HUES6 (cell line): ENCODE measurements around the gene ZBED5.

Experiments
- H3K27ac ChIP-seq: 2 replicates; pipeline ENCODE4 v1.7.0; 2013; ENCODE audit warnings: low read depth, mild to moderate bottlenecking, low read length, inconsistent platforms
- H3K27me3 ChIP-seq: 2 replicates; pipeline ENCODE4 v1.6.1; 2013; ENCODE audit warnings: low read length; ENCODE audit not compliant: control insufficient read depth, insufficient read depth
- H3K36me3 ChIP-seq: 2 replicates; pipeline ENCODE4 v1.6.1; 2013; ENCODE audit warnings: low read length; ENCODE audit not compliant: control insufficient read depth, insufficient read depth
- H3K4me1 ChIP-seq: 2 replicates; pipeline ENCODE4 v1.6.1; 2013; ENCODE audit warnings: low read length; ENCODE audit not compliant: control insufficient read depth, insufficient read depth
- H3K4me3 ChIP-seq: 2 replicates; pipeline ENCODE4 v1.5.1; 2013; ENCODE audit warnings: low read depth, low read length
- H3K9ac ChIP-seq: one replicate; pipeline ENCODE4 v1.6.1; 2013; ENCODE audit warnings: mild to moderate bottlenecking, low read length
- H3K9me3 ChIP-seq: 2 replicates; pipeline ENCODE4 v1.6.1; 2013; ENCODE audit warnings: low read depth, low read length; ENCODE audit not compliant: control insufficient read depth, insufficient read depth

Gene ZBED5

DNA sequence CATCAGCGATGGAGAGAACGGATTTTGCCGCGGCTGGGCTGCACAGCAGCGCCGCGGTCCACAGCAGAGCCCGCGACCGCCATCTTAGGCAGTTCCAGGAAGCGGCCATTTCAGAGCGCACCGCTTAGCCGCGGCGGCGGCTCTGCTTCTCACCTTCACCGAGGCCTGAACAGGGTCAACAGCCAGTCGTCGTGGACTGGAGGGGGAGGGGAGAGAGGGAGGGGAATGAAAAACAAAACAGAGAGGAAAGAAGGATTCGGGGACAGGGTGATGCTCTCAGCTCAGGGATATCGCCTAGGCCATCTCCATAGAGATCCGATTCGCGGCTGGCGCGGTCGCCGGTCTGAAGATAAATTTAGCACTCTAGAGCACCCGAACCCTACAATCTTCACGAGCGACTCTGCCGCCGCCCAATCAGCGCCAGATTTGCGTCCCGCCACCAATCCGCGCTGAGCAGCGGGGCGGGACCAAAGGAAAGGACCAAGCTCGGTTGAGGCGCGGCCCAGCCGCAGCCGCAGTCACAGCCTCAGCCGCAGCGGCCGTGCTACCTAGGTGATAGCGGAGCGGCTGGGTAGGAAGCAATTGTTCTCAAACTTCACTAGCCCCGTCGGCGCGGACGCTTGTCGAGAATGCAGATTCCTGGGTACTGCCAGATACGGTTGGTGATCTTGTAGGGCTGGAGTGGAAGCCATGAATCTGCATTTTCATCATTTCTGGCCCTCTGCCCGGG, at the start of gene ZBED5:
Gene ZBED5 (minus strand): TSS at position 345 of the 730 bp plus-strand sequence. CDS start 3,108 bp downstream, outside the sequence.
- Histone ChIP-seq H3K9me3 (no peaks in the 10 kb centered on the region), H3K27ac (peak within 1 kb of the TSS; percentile 69), H3K4me3 (peak within 1 kb of the TSS; percentile 98), H3K4me1 (peaks cover 7% of the 10 kb centered on the region; the same call in 1 of the 2 replicates), H3K27me3 (no peaks in the 10 kb centered on the region), H3K9ac (peak within 1 kb of the TSS; percentile 90), H3K36me3 (peaks cover 32% of the 10 kb centered on the region)

DNA sequence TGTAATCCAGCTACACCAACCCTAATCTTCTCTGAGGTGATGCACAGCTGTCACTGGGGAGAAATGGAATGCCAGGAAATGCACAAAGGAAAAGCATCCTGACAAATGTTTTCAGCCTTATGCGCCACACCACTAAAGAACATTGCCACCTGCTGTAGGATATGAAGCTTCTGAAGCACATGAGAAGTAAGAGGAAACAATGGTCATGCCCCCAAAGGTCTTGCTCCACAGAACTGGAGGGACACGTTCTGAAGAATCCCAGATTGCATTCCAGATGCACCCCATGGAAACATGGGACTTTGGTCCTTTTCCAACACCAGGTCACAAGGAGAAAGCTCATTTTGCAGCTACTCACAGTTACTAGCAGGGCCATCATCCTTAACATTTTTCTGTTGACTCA, 48.7 kb upstream of the ZBED5 start:
- Histone ChIP-seq H3K27me3 (no peaks in the 10 kb centered on the region), H3K4me3 (no peak overlapping the region), H3K9me3 (no peaks in the 10 kb centered on the region), H3K36me3 (no peaks in the 10 kb centered on the region), H3K9ac (no peak overlapping the region), H3K4me1 (peaks cover 20% of the 10 kb centered on the region), H3K27ac (no peak overlapping the region)

DNA sequence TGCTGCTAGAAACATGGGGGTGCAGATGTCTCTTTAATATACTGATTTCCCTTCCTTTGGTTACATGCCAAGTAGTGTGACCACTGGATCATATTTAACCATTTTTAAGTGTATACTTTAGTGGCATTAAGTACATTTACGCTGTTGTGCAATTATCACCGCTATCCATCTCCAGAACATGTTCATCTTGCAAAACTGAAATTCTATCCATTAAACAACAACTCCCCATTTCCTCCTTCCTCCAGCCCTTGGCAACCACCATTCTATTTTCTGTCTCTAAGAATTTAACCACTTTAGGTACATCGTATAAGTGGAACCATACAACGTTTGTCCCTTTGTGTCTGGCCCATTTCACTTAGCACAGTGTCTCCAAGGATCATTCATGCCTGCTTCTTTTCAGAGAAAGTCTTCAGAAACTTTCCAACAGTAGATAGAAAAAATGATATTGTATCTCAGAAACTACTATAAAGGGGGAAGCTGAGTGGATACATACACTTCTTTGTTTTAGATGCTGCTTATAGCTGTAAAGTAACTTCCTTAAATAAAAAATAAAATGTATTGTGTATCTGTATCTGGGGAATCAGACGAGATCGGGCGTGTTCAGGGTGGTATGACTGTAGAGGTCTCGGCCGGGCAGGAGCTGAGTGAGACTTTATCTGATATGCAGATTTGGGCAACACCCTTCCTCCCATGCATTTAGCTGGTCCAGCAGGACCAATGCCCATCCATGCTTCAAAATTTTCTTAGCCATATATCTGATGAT, 44.6 kb upstream of the ZBED5 start:
- H3K27ac ChIP-seq: no peak overlapping the region
- no peaks in the 10 kb centered on the region for H3K27me3 ChIP-seq
- H3K9me3 ChIP-seq: no peaks in the 10 kb centered on the region
- no peaks in the 10 kb centered on the region for H3K36me3 ChIP-seq
- peaks cover 11% of the 10 kb centered on the region; the same call in 1 of the 2 replicates for H3K4me1 ChIP-seq
- H3K4me3 ChIP-seq: no peak overlapping the region
- no peak overlapping the region for H3K9ac ChIP-seq

DNA sequence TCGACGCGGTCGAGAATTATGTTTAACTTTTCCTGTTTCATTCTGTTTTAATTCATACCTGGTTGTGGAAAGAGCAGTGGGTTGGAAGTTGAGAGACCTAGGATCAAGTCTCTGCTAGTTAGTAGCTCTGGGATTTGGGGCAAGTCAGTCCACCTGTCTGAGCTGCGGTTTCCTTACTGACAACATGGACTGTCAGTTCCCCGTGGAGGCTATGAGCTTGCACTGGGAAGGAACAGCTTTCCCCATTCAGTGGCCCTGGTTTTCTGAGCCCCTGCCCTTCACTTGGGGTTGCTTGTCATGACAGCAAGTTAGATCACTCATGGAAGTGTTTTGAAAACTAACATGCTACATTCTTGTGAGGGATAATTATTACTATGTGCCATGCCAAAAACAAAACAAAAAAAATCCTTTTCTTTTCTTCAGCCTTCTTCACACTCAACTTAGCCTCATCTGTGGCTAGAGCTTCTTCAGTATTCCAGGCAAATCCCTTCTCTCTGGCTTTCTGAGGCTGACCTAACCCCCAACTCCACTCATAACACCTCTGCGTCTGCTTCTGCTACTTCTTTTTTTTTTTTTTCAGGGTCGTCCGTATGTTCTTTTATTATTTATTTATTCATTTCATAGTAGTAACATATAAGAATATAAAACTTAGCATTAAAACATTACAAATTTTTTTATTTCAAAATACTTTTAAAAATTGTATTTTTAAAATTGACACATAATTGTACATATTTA, 43.0 kb upstream of the ZBED5 start:
- Histone ChIP-seq H3K4me1 (peaks cover 11% of the 10 kb centered on the region; the same call in 1 of the 2 replicates), H3K27me3 (no peaks in the 10 kb centered on the region), H3K4me3 (no peak overlapping the region), H3K9ac (no peak overlapping the region), H3K9me3 (no peaks in the 10 kb centered on the region), H3K27ac (no peak overlapping the region), H3K36me3 (no peaks in the 10 kb centered on the region)

DNA sequence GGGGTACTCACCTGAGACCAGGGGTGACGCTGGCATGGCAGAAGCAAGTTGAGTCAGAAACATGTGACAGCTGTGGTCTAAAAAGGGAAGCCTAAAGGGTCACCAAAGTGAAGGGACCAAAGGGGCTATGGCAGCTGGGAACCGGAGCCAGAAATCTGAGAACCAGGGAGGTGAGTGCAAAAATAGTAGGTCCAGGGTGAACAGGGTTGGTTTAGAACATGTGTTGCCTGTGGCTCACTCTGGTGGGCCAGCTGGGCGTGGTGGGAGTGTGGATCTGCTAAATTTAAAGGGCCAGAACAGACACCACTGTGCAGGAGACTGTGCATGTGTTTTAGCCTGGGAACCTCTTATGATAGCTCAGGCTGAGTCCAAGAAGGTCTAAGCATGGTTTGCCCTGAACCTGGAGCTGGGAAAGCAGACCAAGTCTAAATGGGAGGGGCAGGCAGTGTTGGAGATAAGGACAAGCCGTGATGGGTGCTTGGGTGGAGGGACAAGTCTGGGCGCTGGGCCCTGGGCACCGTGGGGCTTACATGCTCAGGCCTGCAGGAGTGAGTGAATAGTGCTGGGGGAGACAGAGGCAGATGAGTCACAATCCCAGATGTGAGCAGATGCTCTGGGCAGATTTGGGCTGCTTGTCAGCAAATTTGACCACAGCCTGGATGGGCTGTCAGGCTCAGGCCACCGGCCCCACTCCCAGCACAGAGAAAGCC, 41.4 kb upstream of the ZBED5 start:
- Histone ChIP-seq H3K27me3 (no peaks in the 10 kb centered on the region), H3K27ac (no peak overlapping the region), H3K4me3 (no peak overlapping the region), H3K9me3 (no peaks in the 10 kb centered on the region), H3K9ac (no peak overlapping the region), H3K4me1 (peaks cover 11% of the 10 kb centered on the region; the same call in 1 of the 2 replicates), H3K36me3 (no peaks in the 10 kb centered on the region)

DNA sequence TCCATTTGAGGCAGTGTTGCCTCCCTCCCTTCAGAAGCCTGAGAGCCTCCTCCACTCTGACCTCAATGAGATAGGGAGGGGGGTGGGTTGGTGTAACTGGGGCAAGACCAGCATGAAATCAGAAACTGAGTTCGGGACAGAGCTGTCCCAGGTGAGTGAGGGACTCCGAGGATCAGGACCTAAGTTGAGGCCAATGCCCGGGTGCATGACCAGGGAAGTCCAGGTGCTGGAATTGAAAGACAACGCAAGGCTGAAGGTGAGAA, 40.8 kb upstream of the ZBED5 start:
- H3K4me3 ChIP-seq: no peak overlapping the region
- no peak overlapping the region for H3K27ac ChIP-seq
- no peak overlapping the region for H3K9ac ChIP-seq
- no peaks in the 10 kb centered on the region for H3K36me3 ChIP-seq
- H3K27me3 ChIP-seq: no peaks in the 10 kb centered on the region
- H3K9me3 ChIP-seq: no peaks in the 10 kb centered on the region
- peaks cover 11% of the 10 kb centered on the region; the same call in 1 of the 2 replicates for H3K4me1 ChIP-seq

DNA sequence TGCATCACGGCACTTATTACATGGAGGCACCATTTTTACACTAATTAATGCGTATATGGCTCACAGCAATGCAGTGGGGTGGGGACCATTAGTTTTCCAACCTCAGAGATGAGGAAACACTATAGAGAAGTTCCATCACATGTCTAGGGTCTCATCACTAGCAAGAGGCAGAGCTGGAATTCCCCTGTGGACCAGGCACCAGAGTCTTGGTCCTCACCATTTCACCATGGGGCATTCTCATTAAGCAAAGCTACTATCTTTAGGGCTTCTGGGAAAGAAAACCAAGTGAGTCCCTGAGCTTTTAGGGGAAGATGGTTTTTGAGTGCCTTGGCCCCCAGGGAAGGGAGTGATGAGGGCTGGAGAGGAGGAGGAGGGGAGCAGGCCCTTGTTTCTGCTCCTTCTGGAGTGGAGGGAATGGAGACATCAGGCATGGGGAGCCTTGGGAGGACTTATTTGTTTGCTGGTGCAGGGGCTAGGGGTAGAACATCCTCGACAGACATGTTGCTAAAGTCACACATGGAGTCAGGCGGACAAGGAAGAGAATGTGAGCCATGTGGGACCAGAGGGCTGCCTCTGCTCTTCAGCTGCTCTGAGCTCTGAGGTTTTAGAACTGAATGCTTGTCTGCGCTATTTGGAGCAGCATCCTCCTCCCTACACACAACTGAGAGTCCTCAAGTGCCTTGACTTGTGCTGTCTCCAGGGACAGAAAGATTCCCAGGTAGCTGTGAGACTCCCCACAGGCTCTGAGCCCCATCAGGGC, 40.3 kb upstream of the ZBED5 start:
- H3K36me3 ChIP-seq: no peaks in the 10 kb centered on the region
- no peak overlapping the region for H3K9ac ChIP-seq
- H3K4me3 ChIP-seq: no peak overlapping the region
- H3K27me3 ChIP-seq: no peaks in the 10 kb centered on the region
- peaks cover 11% of the 10 kb centered on the region; the same call in 1 of the 2 replicates for H3K4me1 ChIP-seq
- H3K27ac ChIP-seq: no peak overlapping the region
- no peaks in the 10 kb centered on the region for H3K9me3 ChIP-seq

DNA sequence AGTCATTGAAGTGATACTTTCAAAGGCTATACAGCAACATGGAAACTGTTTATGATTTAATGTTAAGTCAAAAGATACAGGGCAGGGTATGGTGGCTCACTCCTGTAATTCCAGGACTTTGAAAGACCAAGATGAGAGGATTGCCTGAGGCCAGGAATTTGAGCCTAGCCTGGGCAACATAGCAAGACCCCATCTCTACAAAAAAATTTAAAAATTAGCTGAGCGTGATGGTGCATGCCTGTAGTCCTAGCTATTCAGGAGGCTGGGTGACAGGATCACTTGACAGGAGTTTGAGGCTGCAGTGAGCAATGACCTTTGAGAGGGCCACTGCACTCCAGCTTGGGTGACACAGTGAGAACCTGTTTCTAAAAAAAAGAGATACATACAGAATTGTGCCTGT, 39.3 kb upstream of the ZBED5 start:
- Histone ChIP-seq H3K4me1 (peaks cover 11% of the 10 kb centered on the region; the same call in 1 of the 2 replicates), H3K4me3 (no peak overlapping the region), H3K9ac (no peak overlapping the region), H3K27me3 (no peaks in the 10 kb centered on the region), H3K9me3 (no peaks in the 10 kb centered on the region), H3K27ac (no peak overlapping the region), H3K36me3 (no peaks in the 10 kb centered on the region)

DNA sequence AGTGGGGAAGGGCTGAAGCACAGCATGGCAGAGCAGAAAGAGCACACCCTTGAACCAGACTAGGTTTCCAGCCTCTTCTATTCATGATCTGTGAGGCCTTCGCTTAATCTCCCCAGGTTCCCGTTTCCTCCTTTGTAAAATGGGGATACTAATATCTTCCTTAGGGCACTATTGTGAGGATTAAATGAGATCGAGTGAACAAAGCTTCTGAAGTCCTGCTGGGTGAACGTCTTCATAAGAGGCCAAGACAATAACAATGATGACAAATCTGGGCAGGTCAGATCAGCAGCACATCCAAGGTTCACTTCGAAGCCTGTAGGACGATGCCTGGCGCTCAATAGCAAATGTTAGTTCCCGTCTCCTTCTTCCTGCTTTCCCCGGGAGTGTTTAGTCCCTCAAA, 38.6 kb upstream of the ZBED5 start:
- H3K27ac ChIP-seq: no peak overlapping the region
- H3K9me3 ChIP-seq: no peaks in the 10 kb centered on the region
- peaks cover 11% of the 10 kb centered on the region; the same call in 1 of the 2 replicates for H3K4me1 ChIP-seq
- H3K36me3 ChIP-seq: no peaks in the 10 kb centered on the region
- no peak overlapping the region for H3K9ac ChIP-seq
- no peak overlapping the region for H3K4me3 ChIP-seq
- H3K27me3 ChIP-seq: no peaks in the 10 kb centered on the region

DNA sequence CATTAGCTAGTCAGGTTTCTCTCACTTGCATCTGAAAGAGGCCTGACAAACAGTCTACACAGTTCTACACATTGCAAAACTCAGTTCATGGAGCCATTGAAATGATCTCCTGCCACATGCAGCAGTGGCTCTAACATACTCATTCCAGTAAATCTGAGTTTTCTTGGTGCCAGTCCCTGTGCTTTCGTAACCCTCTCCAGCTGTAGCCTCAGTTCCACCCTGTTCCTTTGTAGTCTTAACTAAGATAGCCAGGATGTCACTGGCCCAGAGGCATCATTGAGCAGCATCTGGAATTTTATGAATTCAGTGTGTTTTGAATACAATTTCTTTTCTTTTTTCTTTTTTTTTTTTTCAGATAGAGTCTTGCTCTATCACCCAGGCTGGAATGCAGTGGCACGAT, 37.4 kb upstream of the ZBED5 start:
- Histone ChIP-seq H3K4me1 (peaks cover 11% of the 10 kb centered on the region; the same call in 1 of the 2 replicates), H3K4me3 (no peak overlapping the region), H3K27ac (no peak overlapping the region)

More for the DNA sequence above, 37.4 kb upstream of the ZBED5 start:
- Histone ChIP-seq H3K9me3 (no peaks in the 10 kb centered on the region), H3K9ac (no peak overlapping the region), H3K36me3 (no peaks in the 10 kb centered on the region), H3K27me3 (no peaks in the 10 kb centered on the region)
